Mucosa of rectum (tissue), 2 donors: ENCODE measurements around the gene IL26.
"Not testable (repeated sequence)": the region's sequence is repeated elsewhere in the genome, so short reads cannot be mapped to it uniquely, and the experiment has no call there.

Source experiments
- H3K27ac ChIP-seq, 2 donors: one replicate each; pipeline ENCODE4 v1.7.0; 2013; ENCODE audit warnings: inconsistent platforms in 2 of 2, low read depth in 2 of 2, low read length in 2 of 2
- H3K27me3 ChIP-seq, 2 donors: one replicate each; pipeline ENCODE4 v1.7.0; 2013; ENCODE audit warnings: low read length in 2 of 2; ENCODE audit not compliant: control insufficient read depth in 2 of 2, insufficient read depth in 2 of 2
- H3K36me3 ChIP-seq, 2 donors: one replicate each; pipeline ENCODE4 v1.7.0; 2013; ENCODE audit warnings: low read length in 2 of 2; ENCODE audit not compliant: control insufficient read depth in 2 of 2, insufficient read depth in 2 of 2
- H3K4me1 ChIP-seq, 2 donors: one replicate each; pipeline ENCODE4 v1.7.0; 2013; ENCODE audit warnings: low read length in 2 of 2, mild to moderate bottlenecking in 1 of 2; ENCODE audit not compliant: control insufficient read depth in 2 of 2, insufficient read depth in 2 of 2
- H3K4me3 ChIP-seq, 2 donors: one replicate each; pipeline ENCODE4 v1.7.0; 2013; ENCODE audit warnings: low read length in 2 of 2
- H3K9ac ChIP-seq, 2 donors: one replicate each; pipeline ENCODE4 v1.7.0; 2013; ENCODE audit warnings: low read length in 2 of 2, low read depth in 1 of 2, mild to moderate bottlenecking in 1 of 2
- H3K9me3 ChIP-seq, 2 donors: one replicate each; pipeline ENCODE4 v1.7.0; 2013; ENCODE audit warnings: low read length in 2 of 2; ENCODE audit not compliant: control insufficient read depth in 2 of 2
- donor health status: healthy.
- donor health status: Normal muscosa, but diverticular disease.

Gene IL26

DNA sequence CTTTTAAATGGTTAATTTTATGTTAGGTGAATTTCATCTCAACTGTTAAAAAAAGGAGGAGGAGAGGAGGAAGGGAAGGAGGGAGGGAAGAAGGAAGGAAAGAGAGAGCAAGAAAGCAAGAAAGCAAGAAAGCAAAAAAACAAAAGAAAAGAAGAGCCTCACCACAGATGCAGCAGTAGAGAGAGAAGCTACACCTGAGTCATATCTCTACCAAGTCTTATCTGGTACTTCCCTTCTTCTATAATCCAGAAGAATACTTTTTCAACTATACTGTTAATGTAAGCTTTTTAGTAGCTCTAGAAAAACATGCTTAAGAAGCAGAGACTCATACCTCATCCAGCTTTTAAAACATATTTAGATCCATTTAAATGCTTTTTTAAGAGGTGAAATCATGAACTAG lies 5.6 kb upstream of the IL26 start:
- H3K27ac ChIP-seq = no peak overlapping the region
- H3K9me3 ChIP-seq = no peaks in the 10 kb centered on the region

DNA sequence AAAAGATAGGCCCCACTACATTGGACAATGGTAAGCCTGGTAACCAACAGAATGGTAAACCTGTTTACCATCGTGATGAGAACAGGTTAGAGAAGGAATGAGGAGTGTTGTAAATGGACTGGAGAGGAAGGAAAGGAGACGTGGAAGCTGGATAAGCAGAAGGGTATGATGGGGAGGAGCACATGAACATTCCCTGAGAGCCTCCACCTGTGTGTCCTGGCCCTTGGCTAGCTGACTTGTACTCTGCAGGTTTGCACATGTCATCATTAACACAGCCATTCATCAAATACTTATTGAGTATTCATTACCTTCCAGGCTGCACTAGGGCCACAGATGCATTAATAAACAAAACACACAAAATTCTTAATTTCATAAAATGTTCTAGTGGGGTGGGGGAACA lies 4.3 kb upstream of the IL26 start:
- no peak overlapping the region for H3K27ac ChIP-seq
- no peak overlapping the region for H3K4me3 ChIP-seq
- H3K27me3 ChIP-seq = no peaks in the 10 kb centered on the region
- no peaks in the 10 kb centered on the region for H3K9me3 ChIP-seq
- no peaks in the 10 kb centered on the region for H3K4me1 ChIP-seq
- no peaks in the 10 kb centered on the region for H3K36me3 ChIP-seq
- no peak overlapping the region for H3K9ac ChIP-seq

More for the DNA sequence above, 5.6 kb upstream of the IL26 start:
- H3K36me3 ChIP-seq = no peaks in the 10 kb centered on the region
- no peak overlapping the region for H3K4me3 ChIP-seq
- H3K9ac ChIP-seq = no peak overlapping the region
- no peaks in the 10 kb centered on the region for H3K4me1 ChIP-seq
- no peaks in the 10 kb centered on the region for H3K27me3 ChIP-seq

DNA sequence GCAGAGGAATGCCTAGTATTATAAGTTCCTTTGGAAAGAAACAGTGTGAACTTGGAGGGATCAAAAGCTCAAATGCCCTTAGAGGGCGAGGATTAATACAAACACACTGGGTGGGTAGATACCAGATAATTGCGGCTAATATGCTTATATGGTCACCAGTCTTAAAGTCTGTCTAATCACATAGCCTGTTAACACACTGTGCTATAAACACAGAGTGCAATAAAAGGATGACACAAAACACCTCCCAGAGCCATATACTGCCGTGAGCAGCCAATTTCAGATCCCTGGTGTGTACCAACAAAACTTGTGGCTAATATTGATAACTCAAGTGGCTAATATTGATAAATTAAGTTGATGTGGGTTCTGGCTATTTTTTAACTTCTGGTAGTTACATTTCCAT lies 1.7 kb upstream of the IL26 start:
- H3K27me3 ChIP-seq = no peaks in the 10 kb centered on the region
- no peaks in the 10 kb centered on the region for H3K36me3 ChIP-seq
- no peaks in the 10 kb centered on the region for H3K9me3 ChIP-seq
- H3K4me1 ChIP-seq = no peaks in the 10 kb centered on the region
- H3K4me3 ChIP-seq = no peak overlapping the region
- no peak overlapping the region for H3K9ac ChIP-seq
- no peak overlapping the region for H3K27ac ChIP-seq

DNA sequence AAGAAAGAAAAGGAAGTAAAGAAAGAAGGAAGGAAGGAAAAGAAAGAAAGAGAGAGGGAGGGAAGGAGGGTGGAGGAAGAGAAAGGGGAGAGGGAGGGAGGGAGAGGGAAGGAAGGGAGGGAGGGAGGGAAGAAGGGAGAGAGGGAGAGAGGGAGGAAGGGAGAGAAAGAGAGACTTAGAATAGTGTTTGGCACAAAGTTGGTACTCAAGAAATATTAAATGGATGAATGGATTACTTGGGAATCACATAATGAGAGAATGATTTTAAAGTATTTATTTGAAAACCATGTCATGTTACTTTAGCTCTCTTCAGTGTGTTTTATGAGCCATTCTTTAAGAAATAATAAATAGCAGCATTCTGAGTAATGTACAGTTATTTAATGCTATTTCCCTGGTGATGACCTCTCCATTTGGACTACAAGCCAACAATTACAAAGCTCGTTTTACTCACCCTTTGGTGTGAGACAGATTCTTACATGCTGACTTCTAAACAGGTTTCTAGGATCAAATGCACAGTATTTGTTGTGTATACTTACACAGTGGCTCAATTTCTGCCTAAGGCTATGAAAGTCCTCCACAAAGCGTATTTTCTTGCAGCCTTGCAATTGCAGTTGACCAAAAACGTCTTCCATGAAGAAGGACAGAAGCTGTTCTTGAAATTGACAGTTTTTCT lies 861 bp downstream of the IL26 start:
- Histone ChIP-seq H3K4me3 (no peak overlapping the region), H3K9ac (no peak overlapping the region), H3K27me3 (no peaks in the 10 kb centered on the region), H3K4me1 (no peaks in the 10 kb centered on the region), H3K36me3 (no peaks in the 10 kb centered on the region), H3K9me3 (no peaks in the 10 kb centered on the region), H3K27ac (no peak overlapping the region)

DNA sequence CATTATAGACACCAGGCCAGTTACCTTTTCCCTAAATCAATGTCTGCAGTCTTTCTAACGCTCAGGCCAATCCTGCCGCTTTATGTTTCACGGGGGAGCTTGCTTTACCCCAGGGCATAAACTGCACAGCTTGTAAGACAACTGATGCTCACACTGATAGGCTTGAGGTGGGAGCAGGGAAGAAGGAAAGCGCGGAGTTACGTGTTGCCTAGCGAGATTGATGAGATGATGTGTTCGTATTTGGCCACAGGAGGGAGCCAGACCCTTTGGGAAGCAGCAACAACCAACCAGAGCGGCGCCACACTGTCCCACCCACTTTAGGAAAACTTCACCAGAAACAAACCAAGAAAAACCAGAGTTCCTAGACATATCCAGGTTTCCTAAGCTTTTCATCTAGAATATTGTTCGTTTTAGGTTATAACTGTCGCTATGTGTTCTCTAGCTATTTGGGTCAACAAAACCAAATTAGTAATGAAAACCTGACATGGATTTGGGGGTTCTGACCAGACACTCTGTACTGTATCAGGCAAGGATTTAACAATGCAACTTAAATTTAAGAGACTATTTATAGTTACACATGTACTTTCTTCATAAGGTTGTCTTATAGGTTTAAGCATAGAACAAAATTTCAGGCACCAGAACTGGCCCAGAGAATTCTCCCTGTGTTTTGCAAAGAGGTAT lies 2.4 kb downstream of the IL26 start:
- Histone ChIP-seq H3K27me3 (peaks cover 0 to 5% of the 10 kb centered on the region in 2 donors), H3K9me3 (no peaks in the 10 kb centered on the region), H3K27ac (no peak overlapping the region), H3K4me3 (no peak overlapping the region), H3K4me1 (no peaks in the 10 kb centered on the region), H3K36me3 (no peaks in the 10 kb centered on the region), H3K9ac (no peak overlapping the region)

DNA sequence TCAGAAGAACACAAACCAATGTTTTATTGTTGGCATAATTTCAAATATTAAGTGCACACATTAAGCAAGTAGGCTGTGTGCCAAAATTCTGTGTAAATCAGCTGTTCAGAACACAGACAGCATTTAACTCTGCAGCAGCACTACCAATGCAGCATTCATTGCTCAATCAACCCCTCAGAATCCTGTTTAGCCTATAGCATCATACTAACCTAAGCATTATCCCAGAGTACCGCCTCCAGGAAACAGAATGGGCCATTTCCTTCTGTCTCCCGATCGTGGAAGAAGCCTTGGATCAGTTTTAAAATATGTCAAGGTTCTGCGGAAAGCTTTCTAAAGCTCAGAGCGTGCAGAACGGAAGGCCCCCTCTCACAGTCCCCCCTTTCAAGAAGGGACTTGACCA lies 3.3 kb downstream of the IL26 start:
- H3K4me3 ChIP-seq = no peak overlapping the region
- no peak overlapping the region for H3K27ac ChIP-seq
- H3K9ac ChIP-seq = no peak overlapping the region
- no peaks in the 10 kb centered on the region for H3K36me3 ChIP-seq
- no peaks in the 10 kb centered on the region for H3K4me1 ChIP-seq
- H3K9me3 ChIP-seq = no peaks in the 10 kb centered on the region
- H3K27me3 ChIP-seq = peaks cover 0 to 5% of the 10 kb centered on the region in 2 donors

DNA sequence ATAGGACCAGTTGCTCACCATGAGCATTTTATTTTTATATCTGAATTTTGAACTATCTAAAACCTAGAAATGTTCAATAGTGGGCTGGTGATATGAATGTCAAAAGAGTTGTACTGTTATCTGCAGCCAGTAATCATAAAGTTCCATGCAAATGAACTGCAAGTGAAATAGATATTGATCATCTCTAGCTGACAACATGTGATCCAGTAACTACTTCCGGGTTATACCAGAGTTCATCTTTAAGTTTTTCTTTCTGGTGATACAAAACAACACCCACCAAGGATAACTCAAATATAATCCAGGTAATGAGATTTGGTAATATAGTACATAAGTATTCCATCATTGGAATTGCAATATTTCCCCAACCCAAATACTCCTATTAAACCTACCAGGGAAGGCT lies 4.1 kb downstream of the IL26 start:
- Histone ChIP-seq H3K4me1 (no peaks in the 10 kb centered on the region), H3K27me3 (peaks cover 0 to 5% of the 10 kb centered on the region in 2 donors), H3K36me3 (no peaks in the 10 kb centered on the region), H3K9ac (no peak overlapping the region), H3K4me3 (no peak overlapping the region), H3K9me3 (no peaks in the 10 kb centered on the region), H3K27ac (no peak overlapping the region)

DNA sequence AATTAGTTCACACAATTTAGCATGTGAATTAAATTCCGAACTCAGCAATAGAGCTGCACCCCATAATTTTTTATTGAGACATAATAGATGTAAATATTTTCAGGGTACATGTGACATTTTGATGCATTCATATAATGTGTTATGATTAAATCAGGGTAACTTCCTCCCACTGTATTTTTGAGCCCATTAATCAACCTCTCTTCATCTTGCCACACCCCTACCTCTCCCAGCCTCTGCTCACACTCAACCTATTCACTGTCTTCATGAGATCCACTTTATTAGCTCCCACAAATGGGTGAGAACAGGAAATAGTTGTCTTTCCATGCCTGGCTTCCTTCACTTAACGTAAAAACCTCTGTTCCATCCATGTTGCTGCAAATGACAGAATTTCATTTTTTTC lies 14.7 kb downstream of the IL26 start:
- no peak overlapping the region for H3K27ac ChIP-seq
- H3K4me1 ChIP-seq = no peaks in the 10 kb centered on the region
- no peak overlapping the region for H3K9ac ChIP-seq
- peaks cover 0 to 3% of the 10 kb centered on the region in 2 donors for H3K27me3 ChIP-seq
- no peaks in the 10 kb centered on the region for H3K36me3 ChIP-seq
- H3K4me3 ChIP-seq = no peak overlapping the region
- H3K9me3 ChIP-seq = no peaks in the 10 kb centered on the region

DNA sequence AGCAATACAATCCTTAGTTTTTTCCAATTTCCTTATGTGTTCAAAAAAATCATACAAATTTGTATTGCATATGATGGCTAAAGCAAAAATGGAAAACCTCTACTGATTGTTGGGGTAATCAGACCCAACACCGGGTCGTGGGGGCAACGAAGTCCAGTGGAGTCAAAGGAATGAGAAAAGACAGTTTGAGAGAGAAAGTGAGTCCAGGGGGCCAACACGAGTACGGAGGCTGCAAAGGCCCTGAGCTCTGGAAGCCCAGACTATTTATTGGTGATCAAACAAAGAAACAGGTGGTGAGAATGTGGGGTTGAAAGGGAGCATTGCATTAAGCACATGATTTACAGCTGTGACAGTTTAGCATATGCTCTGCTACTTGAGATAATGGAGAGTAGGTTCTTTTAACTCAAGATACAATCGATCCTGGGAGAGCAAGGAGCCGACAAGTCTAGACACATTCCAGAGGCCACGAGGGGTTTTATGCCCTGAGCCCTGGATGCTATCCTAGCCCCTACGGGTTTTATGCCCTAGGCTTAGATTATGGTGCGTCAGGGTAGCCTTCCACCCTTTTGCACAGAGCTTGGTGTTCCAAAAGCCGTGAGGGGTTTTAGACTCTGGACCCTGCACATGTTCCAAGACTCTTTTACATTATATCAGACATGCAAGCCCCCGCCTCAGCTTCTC lies 16.4 kb downstream of the IL26 start:
- H3K36me3 ChIP-seq, H3K4me3 ChIP-seq, H3K9ac ChIP-seq, H3K27me3 ChIP-seq, H3K4me1 ChIP-seq, H3K27ac ChIP-seq, H3K9me3 ChIP-seq: not testable (repeated sequence)

DNA sequence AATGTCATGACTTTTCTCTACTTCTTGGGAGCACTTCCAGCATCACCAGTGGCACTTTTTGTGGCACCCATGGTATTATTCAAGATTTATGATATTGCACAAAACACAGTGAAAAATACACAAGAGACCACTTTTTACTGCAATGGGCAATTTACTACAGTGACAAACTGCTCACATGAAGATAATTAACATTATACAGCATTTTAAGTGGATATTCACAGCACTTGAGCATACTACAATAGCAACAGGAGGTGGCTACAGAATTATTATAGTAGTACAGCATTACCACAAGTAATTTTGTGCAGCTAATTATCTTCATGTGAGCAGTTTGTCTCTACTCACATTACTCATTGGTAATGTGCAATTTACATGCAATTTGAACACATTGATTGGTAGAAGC lies 18.3 kb downstream of the IL26 start:
- Histone ChIP-seq H3K4me1 (no peaks in the 10 kb centered on the region), H3K9ac (no peak overlapping the region), H3K27ac (no peak overlapping the region), H3K9me3 (no peaks in the 10 kb centered on the region), H3K27me3 (peaks cover 0 to 3% of the 10 kb centered on the region in 2 donors), H3K4me3 (no peak overlapping the region), H3K36me3 (no peaks in the 10 kb centered on the region)
